ENCODE data around the gene ZNF217. TPM values are rescaled to one million over a fixed set of nuclear protein-coding genes. Genes with fewer than 3 reads are reported as not detected.
A peak's percentile ranks its signal among the peaks of the same experiment; 100 is the strongest.
"Not testable (repeated sequence)": the region's sequence is repeated elsewhere in the genome, so short reads cannot be mapped to it uniquely, and the experiment has no call there.

Gene ZNF217
- total RNA-seq, 1 experiment from 2014 or later, result 42.9 TPM

DNA sequence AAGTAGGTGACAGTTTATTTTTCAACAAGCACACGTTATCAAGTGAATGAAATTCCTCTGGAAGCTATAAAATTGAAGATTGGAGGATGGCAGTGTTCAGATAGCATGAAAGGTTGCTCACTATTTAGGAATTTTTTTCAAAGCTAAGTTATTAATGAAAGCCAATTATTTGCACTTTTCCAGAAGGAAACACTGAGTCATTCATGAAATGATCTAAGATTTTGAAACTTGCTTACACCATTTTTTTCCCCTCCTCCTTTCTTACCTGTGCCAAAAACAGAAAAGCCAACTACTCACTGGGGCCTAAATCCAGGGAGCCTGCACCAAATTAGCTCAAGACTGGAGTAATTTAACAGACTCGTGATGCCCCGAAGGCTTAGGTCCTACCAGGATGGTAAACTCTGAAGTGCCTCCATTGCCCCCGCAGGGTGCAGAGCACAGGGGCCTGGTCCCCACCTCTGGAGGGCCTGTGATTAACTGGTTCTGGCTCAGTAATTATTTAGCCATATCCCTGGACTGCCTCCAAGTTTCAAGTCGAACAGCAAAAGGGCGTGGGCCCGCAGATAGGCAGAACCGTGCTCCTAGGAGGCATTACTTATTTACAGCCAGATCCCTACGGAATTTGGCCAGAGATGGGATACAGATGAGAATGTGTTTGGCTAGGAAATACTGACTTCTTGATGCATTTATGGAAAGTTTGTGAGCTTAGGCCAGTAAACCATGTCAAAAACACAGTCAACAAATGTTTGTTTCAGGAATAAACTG lies 28.0 kb upstream of the ZNF217 start:
- Mint-ChIP-seq H3K36me3 (ENCODE audit: insufficient read depth, unreplicated experiment) (no peaks in the 10 kb centered on the region), H3K9me3 (ENCODE audit: unreplicated experiment) (no peaks in the 10 kb centered on the region), H3K27ac (ENCODE audit: low read depth, unreplicated experiment) (peak overlapping the region; percentile 98), H3K4me1 (ENCODE audit: insufficient read depth, unreplicated experiment) (peaks cover 18% of the 10 kb centered on the region), H3K27me3 (ENCODE audit: insufficient read depth, unreplicated experiment) (no peaks in the 10 kb centered on the region), H3K4me3 (ENCODE audit: unreplicated experiment) (peak overlapping the region; percentile 18)
- TF ChIP-seq, protein P1, sequence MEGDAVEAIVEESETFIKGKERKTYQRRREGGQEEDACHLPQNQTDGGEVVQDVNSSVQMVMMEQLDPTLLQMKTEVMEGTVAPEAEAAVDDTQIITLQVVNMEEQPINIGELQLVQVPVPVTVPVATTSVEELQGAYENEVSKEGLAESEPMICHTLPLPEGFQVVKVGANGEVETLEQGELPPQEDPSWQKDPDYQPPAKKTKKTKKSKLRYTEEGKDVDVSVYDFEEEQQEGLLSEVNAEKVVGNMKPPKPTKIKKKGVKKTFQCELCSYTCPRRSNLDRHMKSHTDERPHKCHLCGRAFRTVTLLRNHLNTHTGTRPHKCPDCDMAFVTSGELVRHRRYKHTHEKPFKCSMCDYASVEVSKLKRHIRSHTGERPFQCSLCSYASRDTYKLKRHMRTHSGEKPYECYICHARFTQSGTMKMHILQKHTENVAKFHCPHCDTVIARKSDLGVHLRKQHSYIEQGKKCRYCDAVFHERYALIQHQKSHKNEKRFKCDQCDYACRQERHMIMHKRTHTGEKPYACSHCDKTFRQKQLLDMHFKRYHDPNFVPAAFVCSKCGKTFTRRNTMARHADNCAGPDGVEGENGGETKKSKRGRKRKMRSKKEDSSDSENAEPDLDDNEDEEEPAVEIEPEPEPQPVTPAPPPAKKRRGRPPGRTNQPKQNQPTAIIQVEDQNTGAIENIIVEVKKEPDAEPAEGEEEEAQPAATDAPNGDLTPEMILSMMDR (IDR thresholded peaks at IDR 0.05; ENCODE audit: unreplicated experiment), result no peak
- CTCF ChIA-PET, result interaction anchor here (0.7 to 4.1 kb wide), 26 partner anchors 9 to 440 kb away, joined by 3 to 35 read pairs (median 5); no protein-coding TSS in a partner anchor
- intact Hi-C loops (cut with micrococcal nuclease), result loop anchor here (2.0 to 5.0 kb wide), 6 partner anchors 44 to 293 kb away; no protein-coding TSS in a partner anchor
- POLR2A ChIA-PET, result interaction anchor here (0.5 to 7.7 kb wide), 49 partner anchors 10 to 1554 kb away, joined by 3 to 350 read pairs (median 7); partner anchors contain the start of gene ZNF217
- peak; percentile 95 for DNase-seq (ENCODE audit: unreplicated experiment)
- BruUV-seq (replicated peaks), result no TSS peak

DNA sequence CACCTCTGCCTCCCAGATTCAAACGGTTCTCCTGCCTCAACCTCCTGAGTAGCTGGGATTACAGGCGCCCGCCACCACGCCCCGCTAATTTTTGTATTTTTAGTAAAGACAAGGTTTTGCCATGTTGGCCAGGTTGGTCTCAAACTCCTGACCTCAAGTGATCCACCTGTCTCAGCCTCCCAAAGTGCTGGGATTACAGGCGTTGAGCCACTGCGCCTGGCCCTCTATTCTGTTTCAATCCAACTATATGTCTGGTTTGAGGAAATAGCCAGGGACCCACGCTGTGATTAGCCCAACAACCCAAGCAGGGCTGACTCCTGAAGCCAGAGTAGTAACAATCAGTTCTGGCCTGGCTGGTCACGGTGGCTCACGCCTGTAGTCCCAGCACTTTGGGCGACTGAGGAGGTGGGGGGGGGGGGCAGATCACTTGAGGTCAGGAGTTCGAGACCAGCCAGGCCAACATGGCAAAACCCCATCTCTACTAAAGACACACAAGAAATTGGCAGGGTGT lies 24.9 kb upstream of the ZNF217 start:
- ChIA-PET POLR2A (interaction anchor here (0.8 to 1.0 kb wide), 2 partner anchors 22 to 24 kb away, joined by 3 to 4 read pairs; no protein-coding TSS in a partner anchor), CTCF (interaction anchor here (1.0 kb wide), 1 partner anchor 9 kb away, joined by 3 read pairs; no protein-coding TSS in a partner anchor)
- H3K36me3 Mint-ChIP-seq (ENCODE audit: insufficient read depth, unreplicated experiment); BruUV-seq (replicated peaks); H3K4me3 Mint-ChIP-seq (ENCODE audit: unreplicated experiment); intact Hi-C loops (cut with micrococcal nuclease); H3K9me3 Mint-ChIP-seq (ENCODE audit: unreplicated experiment); H3K27me3 Mint-ChIP-seq (ENCODE audit: insufficient read depth, unreplicated experiment); DNase-seq (ENCODE audit: unreplicated experiment); H3K27ac Mint-ChIP-seq (ENCODE audit: low read depth, unreplicated experiment): not testable (repeated sequence)
- peaks cover 13% of the 10 kb centered on the region for H3K4me1 Mint-ChIP-seq (ENCODE audit: insufficient read depth, unreplicated experiment)

- no TSS peak for BruUV-seq (replicated peaks)
- H3K9me3 Mint-ChIP-seq (ENCODE audit: unreplicated experiment), result no peaks in the 10 kb centered on the region
- H3K27me3 Mint-ChIP-seq (ENCODE audit: insufficient read depth, unreplicated experiment), result no peaks in the 10 kb centered on the region
- DNase-seq (ENCODE audit: unreplicated experiment), result no peak
- ChIA-PET CTCF (interaction anchor here (0.6 to 1.0 kb wide), 2 partner anchors 9 to 297 kb away, joined by 3 read pairs; no protein-coding TSS in a partner anchor), POLR2A (interaction anchor here (0.8 to 1.0 kb wide), 2 partner anchors 22 to 25 kb away, joined by 3 to 4 read pairs; no protein-coding TSS in a partner anchor)
- TF ChIP-seq, protein P1 (IDR thresholded peaks at IDR 0.05; ENCODE audit: unreplicated experiment), result no peak
- no peak overlapping the region for H3K27ac Mint-ChIP-seq (ENCODE audit: low read depth, unreplicated experiment)
- intact Hi-C loops (cut with micrococcal nuclease), result no loop called here
- peaks cover 7% of the 10 kb centered on the region for H3K4me1 Mint-ChIP-seq (ENCODE audit: insufficient read depth, unreplicated experiment)
- no peaks in the 10 kb centered on the region for H3K36me3 Mint-ChIP-seq (ENCODE audit: insufficient read depth, unreplicated experiment)
- H3K4me3 Mint-ChIP-seq (ENCODE audit: unreplicated experiment), result no peak overlapping the region
Measured at GRCh38 chr20:53617791-53618489, 24.3 kb upstream of the ZNF217 start.

GRCh38 chr20:53616489-53616888 lies 22.9 kb upstream of the ZNF217 start:
- CTCF ChIA-PET, result interaction anchor here (1.0 to 1.3 kb wide), 2 partner anchors 20 to 299 kb away, joined by 3 to 19 read pairs; no protein-coding TSS in a partner anchor
- BruUV-seq (replicated peaks); intact Hi-C loops (cut with micrococcal nuclease); H3K4me3 Mint-ChIP-seq (ENCODE audit: unreplicated experiment); H3K9me3 Mint-ChIP-seq (ENCODE audit: unreplicated experiment); DNase-seq (ENCODE audit: unreplicated experiment); H3K27ac Mint-ChIP-seq (ENCODE audit: low read depth, unreplicated experiment); H3K4me1 Mint-ChIP-seq (ENCODE audit: insufficient read depth, unreplicated experiment); H3K27me3 Mint-ChIP-seq (ENCODE audit: insufficient read depth, unreplicated experiment); H3K36me3 Mint-ChIP-seq (ENCODE audit: insufficient read depth, unreplicated experiment): not testable (repeated sequence)
- POLR2A ChIA-PET, result interaction anchor here (0.6 kb wide), 1 partner anchor 490 kb away, joined by 3 read pairs; no protein-coding TSS in a partner anchor
